ENCODE data around the gene SDE2. TPM values are rescaled to one million over a fixed set of nuclear protein-coding genes. Genes with fewer than 3 reads are reported as not detected.
A peak's percentile ranks its signal among the peaks of the same experiment; 100 is the strongest.
"Not testable (repeated sequence)": the region's sequence is repeated elsewhere in the genome, so short reads cannot be mapped to it uniquely, and the experiment has no call there.

The SDE2 gene
- total and polyA plus RNA-seq, 10 donors, result 4.6 to 23.6 (median 20.9) TPM

GRCh38 chr1:225980005-225980836, 18.9 kb downstream of the SDE2 start:
- WGBS, 5 donors, result 54 to 65% (median 64%) methylated on average over 5 of the region's 5 CpGs
- Histone ChIP-seq H3K9me3 (peaks cover 0 to 7% (median 2%) of the 10 kb centered on the region in 8 donors), H3K36me3 (peaks cover 2 to 83% (median 52%) of the 10 kb centered on the region in 6 donors), H3K27me3 (replicated peaks in 1 of 7) (no peaks in the 10 kb centered on the region), H3K27ac (no peak overlapping the region), H3K4me1 (peaks cover 0 to 39% (median 7%) of the 10 kb centered on the region in 6 donors), H3K4me3 (no peak overlapping the region)
- no peak for DNase-seq
- TF ChIP-seq CTCF (IDR thresholded peaks at IDR 0.05 in 8 of 11, conservative IDR thresholded peaks at IDR 0.05 in 3 of 11) (no peak), POLR2A (IDR thresholded peaks at IDR 0.05) (no peak), POLR2AphosphoS5 (IDR thresholded peaks at IDR 0.05) (no peak)
- intact Hi-C loops (cut with DNase I; ENCODE audit: low total_unique reads), result no loop called here

DNA sequence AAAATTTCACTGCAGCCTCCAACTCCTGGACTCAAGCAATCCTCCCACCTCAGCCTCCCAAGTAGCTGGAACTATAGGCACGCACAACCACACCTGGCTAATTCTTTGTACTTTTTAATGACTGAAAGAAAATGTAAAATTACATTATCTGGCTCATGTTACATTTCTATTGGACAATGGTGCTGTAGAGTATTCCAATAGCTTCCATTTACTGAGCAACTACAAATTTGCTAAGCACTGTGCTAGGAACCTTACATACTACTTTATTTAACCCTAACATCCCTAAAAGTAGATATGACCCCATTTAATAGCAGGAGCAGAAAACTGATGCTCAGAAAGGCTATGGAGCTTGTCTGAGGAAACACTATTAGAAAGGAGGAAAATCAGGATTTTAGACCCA, 19.7 kb downstream of the SDE2 start:
- DNase-seq, result no peak
- TF ChIP-seq CTCF (IDR thresholded peaks at IDR 0.05 in 8 of 11, conservative IDR thresholded peaks at IDR 0.05 in 3 of 11) (no peak), POLR2AphosphoS5 (IDR thresholded peaks at IDR 0.05) (no peak), POLR2A (IDR thresholded peaks at IDR 0.05) (no peak)
- no peak overlapping the region for H3K27ac ChIP-seq
- peaks cover 0 to 7% (median 2%) of the 10 kb centered on the region in 8 donors for H3K9me3 ChIP-seq
- 97 to 100% (median 100%) methylated on average over 1 of the region's 1 CpG for WGBS, 5 donors
- peaks cover 0 to 39% (median 7%) of the 10 kb centered on the region in 6 donors for H3K4me1 ChIP-seq
- intact Hi-C loops (cut with DNase I; ENCODE audit: low total_unique reads), result loop anchor here (5.0 to 10.0 kb wide), 2 partner anchors 205 to 507 kb away; partner anchors contain the start of gene SRP9
- no peaks in the 10 kb centered on the region for H3K27me3 ChIP-seq (replicated peaks in 1 of 7)
- H3K36me3 ChIP-seq, result peaks cover 2 to 75% (median 44%) of the 10 kb centered on the region in 6 donors
- no peak overlapping the region for H3K4me3 ChIP-seq

DNA sequence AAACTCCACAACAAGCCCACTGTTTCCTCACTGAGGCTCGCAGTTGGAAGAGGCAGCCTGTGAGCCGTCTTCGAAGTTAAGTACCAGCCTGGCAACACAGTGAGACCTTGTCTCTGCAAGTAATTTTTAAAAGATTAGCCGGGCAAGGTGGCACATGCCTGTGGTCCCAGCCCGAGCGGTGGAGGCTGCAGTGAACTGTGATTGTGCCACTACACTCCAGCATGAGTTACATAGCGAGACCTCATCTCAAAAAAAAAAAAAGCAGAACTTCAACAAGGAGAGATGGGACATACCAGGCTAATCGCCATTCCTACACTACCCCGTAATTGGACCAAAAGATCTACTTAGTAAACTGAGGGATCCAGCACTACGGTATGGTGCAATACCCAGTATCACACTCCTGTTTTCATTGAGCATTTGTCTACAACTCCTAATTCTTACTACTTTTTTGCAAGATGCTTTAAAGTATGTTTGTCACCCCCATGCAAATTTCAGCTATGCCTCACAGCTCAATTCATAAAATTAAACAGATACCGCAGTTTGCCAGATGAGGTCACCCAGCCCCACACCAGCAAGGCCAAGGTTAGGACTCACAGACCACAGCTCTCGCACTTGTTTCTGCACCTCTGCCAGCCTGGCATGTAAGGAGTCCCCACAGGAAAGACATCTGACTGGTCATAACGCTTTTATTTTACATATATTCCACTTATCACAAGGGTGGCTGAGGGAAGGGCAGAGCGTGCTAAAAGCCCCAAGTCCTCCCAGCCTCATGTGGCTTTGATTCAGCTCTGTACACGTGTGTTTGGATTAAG, 21.0 kb downstream of the SDE2 start:
- intact Hi-C loops (cut with DNase I; ENCODE audit: low total_unique reads), result loop anchor here (5.0 to 10.0 kb wide), 2 partner anchors 203 to 506 kb away; partner anchors contain the start of gene SRP9
- Histone ChIP-seq H3K27ac (peak overlapping the region in 2 of 8 donors; percentile 2 to 21), H3K4me1 (peaks cover 0 to 39% (median 7%) of the 10 kb centered on the region in 6 donors), H3K9me3 (peaks cover 0 to 7% (median 2%) of the 10 kb centered on the region in 8 donors), H3K27me3 (replicated peaks in 1 of 7) (no peaks in the 10 kb centered on the region), H3K36me3 (peaks cover 2 to 62% (median 31%) of the 10 kb centered on the region in 6 donors), H3K4me3 (no peak overlapping the region)
- DNase-seq, result no peak
- TF ChIP-seq POLR2AphosphoS5 (IDR thresholded peaks at IDR 0.05) (no peak), CTCF (IDR thresholded peaks at IDR 0.05 in 8 of 11, conservative IDR thresholded peaks at IDR 0.05 in 3 of 11) (peak in 1 of 11 experiments; percentile 14)
- 42 to 56% (median 49%) methylated on average over 15 of the region's 15 CpGs for WGBS, 5 donors

DNA sequence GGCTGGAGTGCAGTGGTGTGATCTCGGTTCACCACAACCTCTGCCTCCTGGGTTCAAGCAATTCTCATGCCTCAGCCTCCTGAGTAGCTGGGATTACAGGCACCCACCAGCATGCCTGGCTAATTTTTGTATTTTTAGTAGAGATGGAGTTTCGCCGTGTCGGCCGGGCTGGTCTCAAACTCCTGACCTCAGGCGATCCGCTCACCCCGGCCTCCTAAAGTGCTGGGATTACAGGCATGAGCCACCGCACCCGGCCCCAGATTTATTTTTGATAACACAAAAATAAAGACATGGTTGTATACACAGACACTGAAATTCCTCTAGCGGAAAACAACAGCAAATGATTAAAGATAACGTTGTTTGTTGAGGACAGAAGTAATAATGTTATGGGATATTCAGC, 24.0 kb downstream of the SDE2 start:
- 94 to 97% (median 96%) methylated on average over 12 of the region's 12 CpGs for WGBS, 5 donors
- not testable (repeated sequence) for H3K4me3 ChIP-seq; H3K27ac ChIP-seq; H3K27me3 ChIP-seq (replicated peaks in 1 of 7); DNase-seq; H3K9me3 ChIP-seq
- Histone ChIP-seq H3K36me3 (peaks cover 0 to 32% (median 7%) of the 10 kb centered on the region in 6 donors), H3K4me1 (peaks cover 0 to 37% (median 7%) of the 10 kb centered on the region in 6 donors)
- intact Hi-C loops (cut with DNase I; ENCODE audit: low total_unique reads), result loop anchor here (5.0 to 10.0 kb wide), 2 partner anchors 200 to 503 kb away; partner anchors contain the start of gene SRP9
